Stimulated activated CD8-positive, alpha-beta memory T cell treated with anti-CD3 and anti-CD28 coated beads, Interleukin-7, amount 100 ng/mL, for 1 hour (primary cell): ENCODE results near the gene GBP4.
"Not testable (repeated sequence)": the region's sequence is repeated elsewhere in the genome, so short reads cannot be mapped to it uniquely, and the experiment has no call there.

Experiments used
- DNase-seq, 2 donors: peaks; one replicate each; pipeline ENCODE4 v3.0.0-alpha.2; 2020; ENCODE audit warnings: low read depth in 2 of 2

GBP4 gene, protein sequence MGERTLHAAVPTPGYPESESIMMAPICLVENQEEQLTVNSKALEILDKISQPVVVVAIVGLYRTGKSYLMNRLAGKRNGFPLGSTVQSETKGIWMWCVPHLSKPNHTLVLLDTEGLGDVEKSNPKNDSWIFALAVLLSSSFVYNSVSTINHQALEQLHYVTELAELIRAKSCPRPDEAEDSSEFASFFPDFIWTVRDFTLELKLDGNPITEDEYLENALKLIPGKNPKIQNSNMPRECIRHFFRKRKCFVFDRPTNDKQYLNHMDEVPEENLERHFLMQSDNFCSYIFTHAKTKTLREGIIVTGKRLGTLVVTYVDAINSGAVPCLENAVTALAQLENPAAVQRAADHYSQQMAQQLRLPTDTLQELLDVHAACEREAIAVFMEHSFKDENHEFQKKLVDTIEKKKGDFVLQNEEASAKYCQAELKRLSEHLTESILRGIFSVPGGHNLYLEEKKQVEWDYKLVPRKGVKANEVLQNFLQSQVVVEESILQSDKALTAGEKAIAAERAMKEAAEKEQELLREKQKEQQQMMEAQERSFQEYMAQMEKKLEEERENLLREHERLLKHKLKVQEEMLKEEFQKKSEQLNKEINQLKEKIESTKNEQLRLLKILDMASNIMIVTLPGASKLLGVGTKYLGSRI

DNA sequence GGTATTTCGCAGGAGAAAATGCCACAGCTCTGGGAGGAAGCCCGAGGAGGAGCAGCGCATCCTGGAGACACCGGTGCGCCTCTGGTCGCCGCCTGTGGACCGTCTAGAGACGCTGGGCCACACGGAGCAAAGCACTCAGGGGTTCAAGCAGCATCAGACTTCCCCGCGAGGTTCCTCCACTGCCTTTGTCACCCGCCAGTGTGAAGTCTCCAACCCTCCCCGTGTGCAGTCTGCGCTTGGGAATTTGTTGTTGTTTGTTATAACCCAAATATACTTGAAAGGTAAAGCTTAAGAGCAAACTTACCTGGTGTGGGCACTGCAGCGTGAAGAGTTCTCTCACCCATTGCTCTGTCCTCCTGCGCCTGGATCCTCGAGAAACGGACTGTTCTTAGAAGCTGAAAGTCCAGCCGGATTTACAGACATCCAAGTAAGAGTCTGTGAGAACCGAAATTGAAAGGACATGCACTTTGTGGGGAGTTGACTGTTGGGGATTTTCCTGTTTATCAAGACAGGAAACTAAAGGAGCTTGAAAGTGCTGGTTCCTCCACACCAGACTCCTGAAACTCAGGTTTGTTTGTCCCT lies at the start of gene GBP4:
TSS of gene GBP4 (minus strand) at position 452 of the 582 bp plus-strand sequence. CDS start at position 344, 108 bp downstream.
- peak in 1 of 2 donors; percentile 19 for DNase-seq

DNA sequence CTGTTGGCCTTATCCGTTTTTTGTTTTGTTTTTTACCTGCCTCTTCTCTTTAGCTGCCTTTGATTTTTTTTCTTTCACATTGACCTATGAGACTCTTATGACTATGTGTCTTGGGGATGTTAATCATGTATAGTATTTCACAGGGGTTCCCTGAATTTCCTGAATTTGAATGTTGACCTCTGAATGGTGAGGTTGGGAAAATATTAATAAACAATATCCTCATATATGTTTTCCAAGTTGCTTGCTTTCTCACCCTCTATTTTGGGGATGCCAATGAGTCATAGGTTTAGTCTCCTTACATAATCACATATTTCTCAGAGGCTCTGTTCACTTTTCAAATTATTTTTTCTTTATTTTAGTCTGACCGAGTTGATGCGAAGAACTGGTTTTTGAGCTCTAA lies 44.3 kb upstream of the GBP4 start:
- DNase-seq, result no peak

DNA sequence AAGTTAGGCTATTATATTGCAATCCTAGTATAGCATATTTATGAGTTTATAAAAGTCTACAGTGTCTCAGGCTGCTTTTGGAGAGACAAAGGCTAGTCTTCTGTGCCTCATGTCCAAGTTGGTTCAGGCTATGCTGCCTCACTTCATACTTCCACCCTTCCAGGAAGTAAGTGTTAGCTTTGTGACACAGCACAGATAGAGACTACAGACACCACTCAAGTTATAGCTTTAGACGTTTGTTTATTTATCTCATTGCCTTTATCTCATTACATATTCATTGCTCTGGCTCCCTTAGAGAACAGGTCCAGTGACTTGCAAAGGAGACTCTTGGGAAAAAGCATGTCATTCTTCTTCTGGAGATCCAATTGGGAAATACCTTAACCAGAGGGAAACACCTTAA lies 22.6 kb upstream of the GBP4 start:
- DNase-seq, result no peak

DNA sequence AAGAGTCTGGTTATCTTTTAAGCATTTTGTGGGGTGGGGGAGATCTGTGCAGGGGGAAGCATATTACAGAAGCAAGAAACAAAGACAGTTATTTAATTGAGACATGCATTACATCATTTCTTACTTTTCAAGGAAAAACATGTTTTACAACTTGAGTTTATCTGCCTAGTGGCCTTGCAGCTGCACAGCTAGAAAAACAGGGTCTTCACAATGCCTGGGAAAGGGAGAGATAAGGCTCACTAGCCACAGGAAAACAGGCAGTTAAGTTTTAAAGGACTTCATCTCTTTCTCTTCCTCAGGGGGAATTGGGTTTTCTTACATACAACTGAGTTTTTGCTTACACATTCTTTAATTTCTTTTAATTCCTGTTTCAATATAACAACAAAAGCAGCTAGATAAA lies 21.1 kb upstream of the GBP4 start:
- not testable (repeated sequence) for DNase-seq

DNA sequence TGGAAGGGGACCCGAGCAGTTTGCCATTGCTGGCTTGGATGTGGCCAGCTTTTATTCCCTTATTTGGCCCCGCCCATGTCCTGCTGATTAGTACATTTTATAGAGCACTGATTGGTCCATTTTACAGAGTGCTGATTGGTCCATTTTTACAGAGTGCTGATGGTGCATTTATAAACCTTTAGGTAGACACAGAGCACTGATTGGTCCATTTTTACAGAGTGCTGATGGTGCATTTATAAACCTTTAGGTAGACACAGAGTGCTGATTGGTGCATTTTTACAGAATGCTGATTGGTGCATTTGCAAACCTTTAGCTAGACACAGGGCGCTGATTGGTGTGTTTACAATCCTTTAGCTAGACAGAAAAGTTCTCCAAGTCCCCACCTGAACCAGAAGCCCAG lies 20.2 kb upstream of the GBP4 start:
- not testable (repeated sequence) for DNase-seq

DNA sequence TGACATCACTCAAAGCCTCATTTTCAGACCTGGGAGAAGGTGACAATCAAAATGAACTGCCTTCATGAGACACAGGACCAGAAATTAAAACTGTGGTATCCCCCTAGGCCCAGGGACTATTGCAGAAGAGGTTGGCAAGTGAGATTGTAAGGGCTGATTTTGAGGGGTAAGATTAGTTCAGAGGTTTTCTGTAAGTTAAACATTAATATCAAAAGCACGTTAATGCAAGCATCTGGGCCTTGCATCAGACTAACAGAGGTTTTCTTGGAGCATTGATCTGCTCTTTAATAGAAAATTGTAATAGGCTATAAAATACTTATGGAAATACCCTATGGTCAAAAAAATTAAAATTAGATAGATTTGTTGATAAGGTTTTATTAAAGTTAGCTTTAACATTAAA lies 14.6 kb upstream of the GBP4 start:
- DNase-seq, result no peak

DNA sequence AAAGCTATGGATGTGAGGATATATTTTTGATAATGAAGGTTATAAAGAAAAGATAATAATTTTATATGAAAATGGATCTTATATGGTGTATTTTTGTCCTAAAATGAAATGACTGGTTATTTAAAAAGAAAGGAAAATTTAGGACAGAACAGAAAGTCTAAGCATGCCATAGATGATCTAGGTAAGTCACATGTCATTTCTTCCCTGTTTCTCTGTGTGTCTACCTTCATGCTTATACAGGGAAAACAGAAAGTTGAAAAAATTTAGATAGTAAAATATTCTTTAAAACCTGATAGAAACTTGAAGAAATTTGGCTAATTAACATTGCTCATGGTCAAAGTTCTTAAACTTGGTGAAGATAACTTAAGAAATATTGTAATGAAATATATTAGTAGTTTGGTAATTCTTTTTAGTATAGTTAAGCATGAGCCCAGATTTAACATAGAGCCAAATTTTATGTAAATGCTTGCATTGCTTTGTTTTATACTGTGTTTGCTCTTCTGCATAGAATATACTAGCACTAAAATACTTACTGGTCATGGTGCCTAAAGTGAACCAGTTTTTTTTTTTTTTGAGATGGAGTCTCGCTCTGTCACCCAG lies 12.4 kb upstream of the GBP4 start:
- DNase-seq, result no peak

DNA sequence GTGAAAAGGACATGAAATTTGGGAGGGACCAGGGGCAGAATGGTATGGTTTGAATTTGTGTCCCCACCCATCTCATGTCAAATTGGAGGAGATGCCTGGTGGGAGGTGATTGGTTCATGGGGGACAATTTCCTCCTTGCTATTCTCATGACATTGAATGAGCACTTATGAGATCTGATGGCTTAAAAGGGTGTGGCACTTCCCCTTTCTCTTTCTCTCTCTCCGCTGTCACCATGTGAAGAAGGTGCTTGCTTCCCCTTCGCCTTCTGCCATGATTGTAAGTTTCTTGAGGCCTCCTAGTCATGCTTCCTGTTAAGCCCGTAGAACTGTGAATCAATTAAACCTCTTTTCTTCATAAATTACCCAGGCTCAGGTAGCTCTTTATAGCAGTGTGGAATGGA lies 7.6 kb upstream of the GBP4 start:
- DNase-seq, result no peak

DNA sequence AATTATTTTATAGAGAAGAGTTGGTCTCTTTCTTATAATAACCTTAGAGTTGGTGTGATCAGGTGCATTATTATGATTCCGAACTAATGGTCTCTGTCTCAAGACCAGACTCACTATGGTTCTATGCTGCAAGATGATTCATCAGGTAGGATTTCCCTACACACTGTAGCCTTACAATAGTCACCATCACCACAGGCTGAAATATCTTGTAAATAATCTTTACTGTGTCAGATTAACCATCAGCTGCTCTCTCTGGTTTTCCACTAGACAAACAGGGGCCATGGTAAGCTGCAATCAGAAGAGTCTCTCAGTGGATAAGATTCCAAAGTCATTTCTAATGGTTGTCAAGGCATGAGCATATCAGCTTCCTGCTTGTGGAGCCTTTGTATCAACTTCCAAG lies 4.4 kb upstream of the GBP4 start:
- DNase-seq, result no peak

DNA sequence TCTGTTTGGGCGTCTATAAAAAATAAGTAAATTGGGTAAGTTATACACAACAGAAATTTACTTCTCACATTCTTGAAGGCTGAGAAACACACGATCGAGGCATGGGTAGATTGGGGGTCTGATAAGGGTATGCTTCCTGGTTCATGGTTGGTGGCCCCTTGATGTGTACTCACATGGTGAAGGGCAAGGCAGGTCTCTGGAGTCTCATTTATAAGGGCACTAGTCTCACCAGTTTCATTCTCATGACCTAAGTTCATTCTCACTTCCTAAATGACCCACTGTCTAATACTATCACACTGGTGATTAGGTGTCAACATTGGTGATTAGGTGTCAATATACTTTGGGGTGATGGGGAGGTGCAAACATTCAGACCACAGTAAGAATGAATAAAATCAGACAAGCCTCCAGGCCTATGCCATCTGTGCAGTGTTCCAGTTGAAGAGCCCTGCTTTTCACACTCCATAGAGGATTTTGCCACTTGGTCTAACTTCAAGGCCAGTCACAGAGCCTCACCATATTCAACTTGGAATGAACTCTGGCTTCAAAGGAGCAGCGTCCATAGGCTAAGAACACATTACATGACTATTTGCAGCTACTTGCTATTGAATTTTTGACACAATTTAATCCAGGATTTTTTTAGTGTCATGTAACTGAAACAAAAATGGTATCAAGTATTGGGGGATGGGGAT lies 2.5 kb upstream of the GBP4 start:
- DNase-seq, result no peak

DNA sequence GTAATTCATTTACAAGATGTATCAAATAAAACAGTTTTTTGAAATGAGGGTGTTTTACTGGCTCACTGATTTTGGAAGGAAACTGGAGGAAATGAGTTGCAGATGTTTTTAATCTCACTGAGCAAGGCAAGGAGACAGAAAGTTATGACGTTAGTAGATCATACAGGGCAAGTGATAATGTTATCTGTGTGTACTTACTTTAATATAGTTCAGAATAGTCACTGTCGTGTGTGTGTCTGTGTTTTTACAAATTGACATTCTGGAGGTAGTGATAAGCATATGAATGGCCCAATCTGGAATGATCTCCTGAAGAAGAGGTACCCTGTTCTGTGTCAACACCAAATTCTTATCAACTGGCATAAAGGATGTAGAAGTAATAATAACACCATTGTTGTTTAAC lies 1.9 kb upstream of the GBP4 start:
- no peak for DNase-seq

DNA sequence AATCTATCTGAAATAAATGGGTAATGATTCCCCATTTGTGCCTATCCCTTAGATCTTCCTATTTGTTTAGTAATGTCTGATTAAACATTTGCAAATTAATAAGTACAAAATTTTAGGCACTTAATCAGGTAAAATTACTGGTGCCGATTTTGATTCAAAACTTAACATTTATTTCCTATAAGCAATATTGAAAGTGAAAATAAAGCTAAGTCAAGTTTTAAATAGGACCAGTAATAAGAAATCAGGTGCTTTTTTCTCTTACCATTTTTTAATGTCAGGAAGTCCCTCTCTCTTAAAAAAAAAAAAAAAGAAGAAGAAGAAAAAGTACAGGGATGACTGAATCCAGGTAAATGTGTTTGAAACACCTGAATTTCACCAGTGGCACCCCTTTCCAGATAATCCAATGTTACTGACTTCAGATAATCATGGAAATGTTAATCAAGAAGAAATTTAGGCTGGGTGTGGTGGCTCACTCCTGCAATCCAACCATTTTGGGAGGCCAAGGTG lies 836 bp upstream of the GBP4 start:
- DNase-seq, result no peak

DNA sequence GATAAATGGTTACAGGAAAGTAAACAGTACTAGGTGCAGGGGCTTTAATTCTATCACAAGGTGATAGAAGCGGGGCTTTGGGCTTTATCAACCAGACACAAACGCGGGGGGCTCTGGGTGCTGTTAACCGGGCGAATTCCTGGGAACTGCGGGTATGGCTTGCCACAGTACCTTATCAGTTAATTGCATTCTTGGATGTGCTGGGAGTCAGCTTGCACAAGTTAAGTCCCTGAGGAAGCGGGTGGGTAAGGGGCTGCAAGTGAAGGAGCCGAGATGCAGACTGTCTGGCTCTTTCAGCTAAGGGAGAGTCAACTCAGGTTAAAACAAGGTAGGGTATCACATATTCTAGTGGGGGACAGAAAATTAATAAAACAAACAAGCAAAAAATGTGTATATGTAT lies 661 bp downstream of the GBP4 start:
- DNase-seq, result no peak

DNA sequence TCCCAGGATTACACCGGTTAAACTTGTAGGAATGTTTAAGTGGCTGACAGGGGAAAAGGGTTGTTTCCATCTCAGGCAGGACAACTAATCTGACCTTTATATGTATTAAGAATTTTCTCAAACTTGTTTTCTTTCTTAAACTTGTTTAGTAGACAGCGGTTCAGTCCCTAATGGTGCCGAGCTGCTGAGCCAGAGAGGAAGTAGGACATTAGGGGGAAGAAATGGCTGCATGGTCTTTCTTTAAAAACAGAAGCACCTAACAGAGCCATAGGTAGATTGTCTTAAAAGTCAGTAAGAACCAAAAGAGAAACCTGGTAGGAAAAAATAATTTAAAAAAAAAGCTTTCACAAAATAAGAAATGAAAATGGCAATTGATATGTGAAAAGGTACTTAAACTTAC lies 3.3 kb downstream of the GBP4 start:
- DNase-seq, result no peak

DNA sequence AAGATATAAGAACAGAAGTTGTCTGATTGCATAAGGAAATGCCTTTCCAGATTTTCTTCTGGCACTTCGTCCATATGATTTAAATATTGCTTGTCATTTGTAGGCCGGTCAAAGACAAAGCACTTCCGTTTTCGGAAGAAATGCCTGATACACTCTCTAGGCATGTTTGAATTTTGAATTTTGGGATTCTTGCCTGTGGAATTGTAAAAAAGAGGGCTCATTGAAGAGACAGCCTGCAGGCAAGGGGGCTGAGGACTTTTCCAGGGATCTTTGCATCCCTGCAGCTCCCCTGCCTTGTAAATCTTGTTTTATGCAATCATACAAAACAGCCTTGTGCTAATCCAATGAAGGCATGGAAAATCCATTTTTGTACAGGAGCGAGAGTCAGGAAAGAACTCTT lies 7.4 kb downstream of the GBP4 start:
- DNase-seq, result no peak

DNA sequence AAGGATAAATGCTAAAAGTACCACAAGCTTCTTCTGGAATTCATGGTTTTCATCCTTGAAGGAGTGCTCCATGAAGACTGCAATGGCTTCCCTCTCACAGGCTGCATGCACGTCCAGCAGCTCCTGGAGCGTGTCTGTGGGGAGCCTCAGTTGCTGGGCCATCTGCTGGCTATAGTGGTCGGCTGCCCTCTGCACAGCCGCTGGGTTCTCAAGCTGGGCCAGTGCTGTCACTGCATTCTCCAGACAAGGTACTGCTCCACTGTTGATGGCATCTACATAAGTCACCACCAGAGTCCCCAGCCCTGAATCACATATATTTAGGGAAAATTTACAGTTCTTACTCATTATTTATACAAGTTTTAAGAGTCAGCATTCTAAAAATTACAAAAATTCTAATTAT lies 8.7 kb downstream of the GBP4 start:
- DNase-seq, result no peak

DNA sequence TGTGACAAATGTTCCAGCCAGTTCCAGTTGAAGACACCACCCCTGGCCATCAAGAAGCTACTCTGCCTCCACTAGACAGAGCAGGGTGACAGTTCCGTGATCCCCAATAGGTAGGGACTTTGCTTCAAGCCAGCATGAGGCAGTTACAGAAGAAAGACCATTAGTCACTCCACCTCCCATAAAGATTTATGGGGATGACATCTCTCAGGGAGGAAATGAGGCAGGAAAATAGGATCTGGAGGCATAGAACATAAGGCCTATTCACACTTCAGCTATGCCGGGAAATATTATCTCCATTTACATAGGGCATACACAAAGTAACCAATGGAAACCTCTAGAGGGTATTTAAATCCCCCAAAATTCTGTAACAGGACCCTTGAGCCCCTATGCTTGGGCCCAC lies 19.4 kb downstream of the GBP4 start:
- no peak for DNase-seq

DNA sequence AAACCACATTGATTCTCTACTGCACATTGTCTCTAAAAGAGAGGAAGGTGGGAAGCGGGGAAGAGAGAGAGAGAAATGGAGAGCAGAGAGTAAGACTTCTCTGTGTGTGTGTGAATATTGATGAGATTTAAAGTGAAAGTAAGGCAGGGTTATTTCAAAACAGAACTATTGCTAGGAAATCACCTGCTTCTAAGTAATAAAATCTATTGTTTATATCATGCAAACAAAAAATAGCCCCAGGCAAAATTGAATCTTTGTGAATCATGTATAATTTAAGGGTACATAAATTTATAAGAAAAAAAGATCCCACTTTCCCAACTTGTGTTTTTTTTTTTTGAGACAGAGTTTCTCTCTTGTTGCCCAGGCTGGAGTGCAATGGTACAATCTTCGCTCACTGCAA lies 21.8 kb downstream of the GBP4 start:
- no peak for DNase-seq

DNA sequence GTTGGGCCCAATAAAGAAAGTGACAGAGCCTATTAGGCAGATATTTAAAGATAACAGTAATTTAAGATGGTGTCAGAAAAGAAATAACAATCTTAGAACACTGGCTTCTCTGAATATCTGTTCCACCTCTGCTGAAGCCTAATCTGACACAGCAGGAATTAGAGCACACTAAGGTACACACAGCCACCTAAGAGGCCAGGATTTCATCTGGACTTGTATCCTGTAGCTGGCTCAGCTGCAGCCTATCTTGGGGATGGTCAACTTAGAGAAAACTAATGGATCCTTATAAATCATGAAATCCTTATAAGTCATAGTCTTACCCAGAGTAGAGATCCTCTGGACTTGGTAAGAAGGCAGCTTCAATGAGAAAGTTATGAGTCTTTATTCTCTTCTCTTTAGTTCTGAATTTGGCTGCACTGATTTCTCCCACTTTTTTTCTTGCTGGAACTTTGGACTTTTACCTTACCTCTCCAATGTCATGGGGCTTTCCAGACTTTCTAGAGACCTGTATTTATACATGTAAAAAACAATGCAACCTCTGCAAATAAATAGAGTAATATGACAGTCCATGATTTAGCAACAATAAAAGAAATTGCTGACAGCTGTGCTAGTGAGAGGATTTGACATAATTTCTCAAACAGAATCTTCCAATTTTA lies 23.0 kb downstream of the GBP4 start, which contains the start of gene GBP7:
TSS of gene GBP7 (minus strand) at position 403 of the 656 bp plus-strand sequence. CDS start 4,068 bp downstream, outside the sequence.
- DNase-seq, result no peak

DNA sequence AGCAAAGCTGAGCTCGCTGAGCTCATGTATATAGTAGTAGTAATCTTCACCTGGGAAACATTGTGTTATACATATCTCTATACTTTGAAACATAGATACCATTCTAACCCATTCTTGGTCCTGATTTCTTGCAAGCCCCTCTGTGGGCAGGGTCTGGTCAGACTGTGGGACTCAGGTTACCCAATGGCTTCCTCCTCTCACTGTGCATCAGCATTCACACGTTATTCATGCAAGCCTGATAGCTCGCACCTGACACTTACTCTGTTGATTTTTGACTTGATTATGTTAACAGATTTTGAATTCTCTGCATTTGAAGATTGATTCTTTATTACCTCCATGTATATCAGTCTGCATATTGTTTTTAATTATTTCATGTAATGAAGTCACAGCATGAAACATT lies 24.3 kb downstream of the GBP4 start:
- no peak for DNase-seq

DNA sequence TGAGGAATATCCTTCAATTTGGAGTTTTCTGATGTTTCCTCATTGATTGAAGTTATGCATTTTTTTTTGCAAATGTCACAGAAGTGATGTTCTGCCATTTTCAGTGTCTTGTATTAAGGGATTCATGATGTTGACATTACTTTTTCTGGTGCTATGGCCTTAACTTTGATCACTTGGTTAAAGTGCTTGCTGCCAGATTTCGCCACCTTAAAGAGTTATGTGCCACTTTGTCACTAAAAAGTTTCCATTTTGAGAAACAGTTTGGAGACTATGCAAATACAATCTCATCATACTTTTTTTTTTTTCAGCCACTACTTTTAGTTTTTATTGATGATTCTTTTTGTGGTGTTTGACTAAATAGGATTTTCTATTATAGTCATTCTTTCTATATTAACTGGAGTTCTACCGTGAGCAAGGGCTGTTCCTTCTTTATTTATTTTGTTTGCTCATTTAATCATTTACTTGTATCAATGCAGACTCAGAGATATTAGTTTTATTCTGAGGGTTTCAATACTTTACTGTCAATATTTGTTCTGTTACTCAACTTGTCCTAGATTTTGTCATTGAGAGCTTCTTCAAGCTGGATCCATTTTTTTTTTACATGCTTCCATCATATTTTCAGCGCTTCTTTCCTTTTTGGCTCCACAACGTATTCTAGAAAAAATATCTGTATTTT lies 26.1 kb downstream of the GBP4 start:
- no peak for DNase-seq
